Retinal pigment epithelial cell (primary cell): Measurements from ENCODE around the gene NDST1.

Experiments used
- DNase-seq: peaks from one replicate; pipeline ENCODE4 v3.0.0-alpha.2; 2010; ENCODE audit warnings: low read depth
- H3K4me3 ChIP-seq: 2 replicates; pipeline ENCODE4 v1.5.1; 2011; ENCODE audit warnings: mild to moderate bottlenecking, low read length, control low read depth, moderate library complexity
- TF ChIP-seq, protein P1 (sequence below): conservative IDR thresholded peaks from 2 replicates; pipeline ENCODE4 v1.5.1; 2011; ENCODE audit warnings: low read depth, low read length, control low read depth, inconsistent platforms

NDST1 gene

DNA sequence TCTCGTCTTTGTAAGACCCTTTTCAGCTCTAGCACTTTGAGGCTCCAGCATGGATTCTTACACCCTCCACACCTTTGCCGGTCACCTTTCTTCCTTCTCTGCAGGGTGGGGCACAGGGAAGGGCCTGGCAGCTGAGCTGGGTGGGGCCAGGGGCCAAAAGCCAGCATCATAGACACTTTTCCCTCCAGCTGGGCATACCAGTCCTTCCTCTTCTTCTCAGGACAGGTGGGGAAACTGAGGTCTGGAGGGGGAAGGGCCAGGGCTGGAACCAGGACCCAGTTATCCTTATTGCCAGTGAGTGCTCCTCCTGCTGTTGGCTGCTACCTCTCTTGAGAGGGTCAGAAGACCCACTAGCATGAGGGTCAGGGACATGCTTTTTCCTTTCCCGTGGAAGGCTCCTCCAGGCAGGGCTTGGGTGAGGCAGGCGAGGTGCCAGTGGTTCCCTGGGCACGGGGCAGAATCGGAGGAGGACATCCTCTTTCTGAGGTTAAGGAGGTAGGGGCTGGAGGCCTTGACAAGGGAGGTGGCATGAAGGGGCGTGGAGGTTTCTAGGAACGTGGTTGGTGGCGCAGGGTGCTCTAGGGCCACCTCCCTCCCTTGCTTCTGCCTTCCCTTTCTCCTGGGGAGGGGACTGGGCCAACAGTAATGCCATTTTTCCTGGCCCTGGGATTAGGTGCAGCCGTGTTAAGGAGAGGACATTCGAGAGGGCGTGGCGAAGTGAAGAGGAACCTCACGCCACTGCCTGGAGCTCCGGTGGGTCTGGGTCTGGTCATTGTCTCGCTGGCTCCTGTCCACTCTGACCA lies at the start of gene NDST1:
Gene NDST1, plus strand, starts transcription at position 658 of the 803 bp plus-strand sequence. CDS start 13,124 bp downstream, outside the sequence.
- DNase-seq: no peak
- TF ChIP-seq, protein P1, sequence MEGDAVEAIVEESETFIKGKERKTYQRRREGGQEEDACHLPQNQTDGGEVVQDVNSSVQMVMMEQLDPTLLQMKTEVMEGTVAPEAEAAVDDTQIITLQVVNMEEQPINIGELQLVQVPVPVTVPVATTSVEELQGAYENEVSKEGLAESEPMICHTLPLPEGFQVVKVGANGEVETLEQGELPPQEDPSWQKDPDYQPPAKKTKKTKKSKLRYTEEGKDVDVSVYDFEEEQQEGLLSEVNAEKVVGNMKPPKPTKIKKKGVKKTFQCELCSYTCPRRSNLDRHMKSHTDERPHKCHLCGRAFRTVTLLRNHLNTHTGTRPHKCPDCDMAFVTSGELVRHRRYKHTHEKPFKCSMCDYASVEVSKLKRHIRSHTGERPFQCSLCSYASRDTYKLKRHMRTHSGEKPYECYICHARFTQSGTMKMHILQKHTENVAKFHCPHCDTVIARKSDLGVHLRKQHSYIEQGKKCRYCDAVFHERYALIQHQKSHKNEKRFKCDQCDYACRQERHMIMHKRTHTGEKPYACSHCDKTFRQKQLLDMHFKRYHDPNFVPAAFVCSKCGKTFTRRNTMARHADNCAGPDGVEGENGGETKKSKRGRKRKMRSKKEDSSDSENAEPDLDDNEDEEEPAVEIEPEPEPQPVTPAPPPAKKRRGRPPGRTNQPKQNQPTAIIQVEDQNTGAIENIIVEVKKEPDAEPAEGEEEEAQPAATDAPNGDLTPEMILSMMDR: no peak
- H3K4me3 ChIP-seq: no peak within 1 kb of the TSS

DNA sequence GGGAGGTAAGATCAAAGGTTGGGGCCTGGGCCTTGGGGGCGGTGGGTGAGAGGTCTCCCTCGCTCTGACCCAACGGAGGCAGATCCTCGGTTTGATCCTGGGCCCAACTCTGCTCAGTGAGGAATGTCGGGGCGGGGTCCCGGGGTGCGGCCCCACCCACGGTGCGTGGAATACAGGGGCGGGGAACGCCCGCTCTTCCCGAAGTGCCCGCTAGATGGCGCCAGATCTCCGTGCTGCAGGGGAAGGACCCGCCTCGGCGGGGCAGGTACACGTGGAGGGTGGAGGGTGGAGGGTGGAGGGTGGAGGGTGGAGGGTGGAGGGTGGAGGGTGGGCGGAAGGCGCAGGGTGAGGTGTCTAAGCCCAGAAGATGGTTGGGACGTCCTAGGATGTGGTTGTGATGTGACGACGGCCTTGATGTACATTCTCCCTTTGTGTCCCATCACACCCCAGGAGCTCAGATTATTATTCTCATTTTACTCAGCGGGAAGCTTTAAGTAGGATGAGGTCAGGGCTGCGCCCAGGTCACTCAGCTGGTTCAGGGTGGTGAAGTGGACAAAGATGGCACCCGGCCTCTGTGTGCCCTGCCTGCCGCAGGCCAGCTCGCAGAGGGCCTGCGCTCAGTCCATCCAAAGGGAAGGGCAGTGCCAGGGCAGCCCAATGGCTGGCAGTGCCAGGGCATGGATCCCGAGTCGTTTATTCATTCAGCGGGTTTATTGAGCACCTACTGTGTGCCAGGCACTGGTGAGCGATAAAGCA lies 49.0 kb upstream of the NDST1 start:
- TF ChIP-seq, protein P1: peak; percentile 76
- no peak for DNase-seq
- no peak overlapping the region for H3K4me3 ChIP-seq

DNA sequence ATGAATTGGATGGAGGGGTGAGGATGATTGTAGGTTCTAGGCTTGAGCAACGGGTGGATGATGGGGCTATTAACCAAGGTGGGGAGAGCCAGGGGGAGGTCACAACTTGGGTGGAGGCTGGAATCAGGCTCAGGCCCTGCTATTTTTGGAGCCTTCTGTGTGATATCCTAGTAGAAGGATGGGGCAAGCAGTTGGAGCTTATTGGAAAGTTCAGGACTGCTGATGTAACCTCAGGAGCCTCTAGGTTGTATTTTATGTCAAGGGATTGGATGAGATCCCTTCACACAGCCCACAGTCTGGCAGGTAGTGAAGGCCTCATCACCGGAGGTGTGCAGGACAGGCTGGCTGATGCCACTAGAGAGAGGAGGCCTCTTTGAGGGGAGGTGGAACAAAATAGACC lies 47.1 kb upstream of the NDST1 start:
- no peak overlapping the region for H3K4me3 ChIP-seq
- TF ChIP-seq, protein P1: no peak
- DNase-seq: no peak

DNA sequence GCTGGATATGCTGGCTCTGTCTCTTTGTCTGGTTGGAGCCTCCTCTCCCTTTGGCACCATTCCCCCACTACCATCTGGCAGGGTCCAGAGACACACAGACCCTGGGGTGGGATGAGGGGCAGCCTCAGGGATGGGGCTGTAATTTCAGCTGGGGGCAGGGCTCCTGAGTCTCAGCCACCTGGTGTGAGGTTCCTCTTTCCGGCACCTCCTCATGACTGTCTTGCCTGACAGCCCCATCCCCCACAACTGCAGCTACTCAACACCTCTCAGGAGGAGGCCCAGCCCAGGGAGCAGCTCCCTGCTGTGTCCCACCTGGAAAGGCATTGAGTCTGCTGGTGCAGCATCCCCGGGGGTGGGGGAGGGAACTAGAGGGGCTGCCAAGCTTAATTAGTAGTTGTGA lies 46.7 kb upstream of the NDST1 start:
- no peak overlapping the region for H3K4me3 ChIP-seq
- TF ChIP-seq, protein P1: no peak
- no peak for DNase-seq

DNA sequence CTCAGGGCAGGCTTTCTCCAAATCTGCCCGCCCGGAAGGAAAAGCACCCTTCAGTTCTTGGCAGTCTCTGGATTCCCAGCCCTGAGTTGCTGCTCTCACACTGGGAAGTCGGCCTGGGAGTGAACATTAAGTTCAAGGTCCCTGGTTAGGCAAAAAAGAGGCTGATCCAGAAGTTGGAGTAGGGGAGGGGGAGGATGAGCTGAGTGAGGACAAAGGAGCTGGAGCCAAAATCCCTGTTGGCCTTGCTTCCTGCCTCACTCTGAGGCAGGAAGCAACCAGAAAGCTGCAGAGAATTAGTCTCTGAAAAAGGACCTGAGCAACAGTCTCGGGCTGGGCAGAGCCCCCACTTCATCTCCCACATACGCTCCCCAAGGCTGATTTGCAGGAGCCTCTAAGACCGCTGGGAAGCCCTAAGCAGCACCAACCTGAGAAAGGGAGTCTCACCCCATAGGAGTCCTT lies 43.3 kb upstream of the NDST1 start:
- no peak overlapping the region for H3K4me3 ChIP-seq
- TF ChIP-seq, protein P1: no peak
- no peak for DNase-seq

DNA sequence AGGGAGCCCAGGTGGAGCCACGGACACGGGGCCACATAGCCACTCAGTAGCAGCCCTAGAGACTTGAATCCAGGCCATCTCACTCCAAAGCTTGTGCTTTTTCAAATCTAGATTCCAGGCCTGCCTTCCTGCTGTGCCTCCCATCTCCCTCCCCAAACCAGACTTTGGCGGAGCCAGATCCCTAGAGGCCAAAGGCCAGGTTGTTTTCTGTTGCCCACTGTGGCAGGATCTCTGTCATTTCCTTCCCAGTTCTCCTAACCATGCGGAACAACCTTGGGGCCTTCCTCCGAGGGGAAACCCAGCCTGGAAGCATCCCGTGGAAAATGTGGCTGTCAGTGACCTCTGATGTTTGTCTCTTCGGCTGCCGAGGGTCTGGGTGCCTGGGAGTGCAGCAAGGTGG lies 42.0 kb upstream of the NDST1 start:
- TF ChIP-seq, protein P1: no peak
- no peak overlapping the region for H3K4me3 ChIP-seq
- no peak for DNase-seq
